Kidney epithelial cell (primary cell): ENCODE results near the gene SERHL2. TPM values are rescaled to one million over a fixed set of nuclear protein-coding genes. Genes with fewer than 3 reads are reported as not detected.
A peak's percentile ranks its signal among the peaks of the same experiment; 100 is the strongest.
"Not testable (repeated sequence)": the region's sequence is repeated elsewhere in the genome, so short reads cannot be mapped to it uniquely, and the experiment has no call there.

Source experiments
- DNase-seq: peaks from one replicate; pipeline ENCODE4 v3.0.0-alpha.2; 2010; ENCODE audit warnings: low read depth
- H3K27me3 ChIP-seq: 2 replicates; pipeline ENCODE4 v1.6.0; 2011; ENCODE audit warnings: low read length; ENCODE audit not compliant: control insufficient read depth, insufficient read depth
- H3K36me3 ChIP-seq: 2 replicates; pipeline ENCODE4 v1.5.1; 2011; ENCODE audit warnings: low read length; ENCODE audit not compliant: control insufficient read depth, insufficient read depth
- H3K4me3 ChIP-seq: 2 replicates; pipeline ENCODE4 v1.5.1; 2011; ENCODE audit warnings: low read depth, mild to moderate bottlenecking, control low read depth, low read length
- CTCF ChIP-seq: IDR thresholded peaks from 2 replicates; pipeline ENCODE4 v1.5.1; 2011; ENCODE audit warnings: mild to moderate bottlenecking, moderate library complexity, low read length, control low read depth, inconsistent platforms; ENCODE audit not compliant: insufficient read depth, poor library complexity, severe bottlenecking
- total RNA-seq: library from RNA; depleted of rRNA; stranded (reverse); fragments of >200 nt; gene quantifications from 2 replicates; pipeline ENCODE4 v1.2.3, GENCODE V29; 2015

The SERHL2 gene
- total RNA-seq, 1 donor from 2014 or later = 2.0 TPM

GRCh38 chr22:42565956-42566355 is 12.2 kb downstream of the SERHL2 start:
- no peaks in the 10 kb centered on the region for H3K27me3 ChIP-seq
- no peaks in the 10 kb centered on the region for H3K36me3 ChIP-seq
- TF ChIP-seq CTCF = no peak
- H3K4me3 ChIP-seq = no peak overlapping the region
- no peak for DNase-seq

DNA sequence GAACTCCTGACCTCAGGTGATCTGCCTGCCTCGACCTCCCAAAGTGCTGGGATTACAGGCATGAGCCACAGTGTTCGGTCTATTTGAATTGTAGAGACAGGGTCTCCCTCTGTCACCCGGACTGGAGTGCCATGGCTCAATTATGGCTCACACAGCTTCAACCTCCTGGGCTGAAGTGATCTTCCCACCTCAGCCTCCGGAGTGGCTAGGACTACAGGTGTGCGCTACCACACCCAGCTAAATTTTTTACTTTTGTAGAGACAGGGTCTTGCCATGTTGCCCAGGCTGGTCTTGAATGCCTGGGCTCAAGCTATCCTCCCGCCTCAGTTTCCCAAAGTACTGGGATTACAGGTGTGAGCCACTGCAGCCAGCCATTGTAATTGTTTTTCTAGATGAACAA is 14.2 kb downstream of the SERHL2 start:
- not testable (repeated sequence) for DNase-seq, H3K4me3 ChIP-seq, H3K36me3 ChIP-seq, H3K27me3 ChIP-seq

DNA sequence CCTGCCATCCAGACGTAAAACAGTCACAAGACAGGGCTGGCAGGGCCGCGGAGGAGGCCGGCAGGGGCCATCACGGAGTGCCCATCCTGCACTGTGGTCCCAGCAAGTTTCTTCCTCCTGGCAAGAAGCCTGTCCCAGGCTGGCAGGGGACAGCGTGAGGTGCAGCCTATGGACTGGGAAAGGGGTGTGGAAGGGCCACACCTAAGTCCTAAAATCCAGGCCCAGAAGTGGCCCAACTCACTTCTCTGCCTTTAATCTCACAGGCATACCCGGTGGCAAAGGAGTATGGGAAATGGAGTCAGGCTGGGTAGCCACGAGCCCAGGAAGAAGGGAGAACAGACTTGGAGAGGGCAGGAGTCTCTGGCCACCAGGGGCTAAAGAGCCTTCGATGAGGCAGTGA is 16.8 kb downstream of the SERHL2 start:
- not testable (repeated sequence) for DNase-seq, H3K27me3 ChIP-seq, H3K36me3 ChIP-seq, H3K4me3 ChIP-seq

DNA sequence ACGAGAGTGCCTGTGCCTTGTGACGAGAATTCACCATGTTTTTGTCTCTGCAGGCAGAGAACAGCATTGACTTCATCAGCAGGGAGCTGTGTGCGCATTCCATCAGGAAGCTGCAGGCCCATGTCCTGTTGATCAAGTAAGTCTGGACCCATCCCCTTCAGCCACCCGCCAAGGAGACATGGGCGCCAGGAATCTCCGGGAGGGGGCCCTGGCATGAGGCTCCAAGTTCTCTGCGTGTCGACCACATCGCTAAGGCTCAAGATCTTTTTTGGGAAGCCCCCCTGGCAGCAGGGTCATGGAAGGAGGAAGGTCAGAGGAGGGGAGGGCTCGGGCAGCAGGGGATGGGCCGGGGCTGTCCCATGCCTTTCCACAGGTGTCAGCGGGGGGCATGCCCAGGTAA is 17.3 kb downstream of the SERHL2 start:
- not testable (repeated sequence) for H3K36me3 ChIP-seq, DNase-seq, H3K27me3 ChIP-seq, H3K4me3 ChIP-seq

GRCh38 chr22:42574046-42574445 is 20.3 kb downstream of the SERHL2 start:
- DNase-seq, H3K36me3 ChIP-seq, H3K27me3 ChIP-seq, H3K4me3 ChIP-seq: not testable (repeated sequence)

DNA sequence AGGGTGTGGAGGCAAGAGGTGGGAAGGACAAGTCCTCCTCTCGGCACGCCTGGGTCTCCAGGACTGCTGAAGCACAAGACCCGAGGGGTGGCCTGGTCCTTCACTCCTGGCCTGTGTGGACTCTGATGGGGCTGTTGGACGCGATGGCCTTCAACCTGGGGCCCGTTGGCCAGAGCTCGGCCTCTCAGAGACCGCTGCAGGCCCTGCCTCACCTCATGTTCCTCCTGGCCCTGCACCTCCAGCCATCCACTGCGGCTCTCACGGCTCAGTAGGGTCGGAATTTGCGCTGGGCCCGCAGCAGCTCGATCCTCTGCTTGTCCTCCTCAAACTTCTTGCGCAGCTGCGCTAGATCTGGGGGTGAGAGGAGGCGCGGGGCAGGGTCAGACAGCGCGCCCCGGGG is 20.7 kb downstream of the SERHL2 start:
- H3K27me3 ChIP-seq, H3K4me3 ChIP-seq, DNase-seq, H3K36me3 ChIP-seq: not testable (repeated sequence)

DNA sequence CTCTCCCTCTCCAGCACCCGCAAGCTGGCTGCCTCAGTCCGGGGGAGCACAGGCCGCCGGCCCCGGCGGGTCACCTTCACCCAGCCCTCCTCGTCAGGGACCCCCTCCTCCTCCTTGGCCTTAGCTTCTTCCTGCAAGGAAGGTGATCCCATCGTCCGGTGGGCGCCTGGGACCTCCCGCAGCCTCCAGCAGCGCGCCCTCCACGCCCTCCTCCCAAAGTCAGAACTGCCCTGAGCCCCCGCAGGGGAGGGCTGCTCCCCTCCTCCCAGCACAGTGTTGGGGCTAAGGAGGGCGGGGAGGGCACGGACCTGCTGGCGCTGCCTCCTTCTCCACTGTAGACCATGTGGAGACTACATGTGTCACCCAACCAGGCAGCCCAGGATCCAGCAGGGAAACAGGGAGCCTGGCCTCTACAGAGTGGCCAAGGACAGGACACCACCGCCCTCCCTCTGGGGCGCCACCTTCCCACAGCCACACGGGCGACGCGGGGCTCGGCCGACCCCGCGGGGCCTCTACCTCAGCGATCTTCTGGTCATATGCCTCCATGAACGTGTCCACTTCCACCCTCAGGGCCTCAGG is 22.3 kb downstream of the SERHL2 start:
- DNase-seq, H3K27me3 ChIP-seq, H3K4me3 ChIP-seq, H3K36me3 ChIP-seq: not testable (repeated sequence)

DNA sequence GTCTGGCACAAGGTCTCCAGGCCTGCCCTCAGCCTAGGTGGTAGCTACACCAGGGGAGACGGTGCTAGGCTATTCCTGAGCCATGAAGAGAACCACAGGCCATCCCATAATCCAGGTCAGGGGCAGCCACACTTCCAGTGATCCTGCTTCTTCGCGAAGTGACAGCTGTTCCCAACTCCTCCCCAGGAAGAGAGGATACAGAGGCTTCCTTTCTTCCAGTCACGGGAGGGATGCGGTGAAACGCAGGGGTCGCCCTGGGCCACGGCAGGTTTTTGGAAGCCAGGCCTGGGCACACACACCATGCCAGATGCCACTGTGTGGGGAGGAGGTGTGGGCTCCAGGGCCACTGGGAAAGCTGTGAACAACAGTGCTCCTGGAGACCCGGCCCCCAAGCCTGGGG is 23.4 kb downstream of the SERHL2 start:
- not testable (repeated sequence) for H3K36me3 ChIP-seq, H3K27me3 ChIP-seq, H3K4me3 ChIP-seq, DNase-seq

DNA sequence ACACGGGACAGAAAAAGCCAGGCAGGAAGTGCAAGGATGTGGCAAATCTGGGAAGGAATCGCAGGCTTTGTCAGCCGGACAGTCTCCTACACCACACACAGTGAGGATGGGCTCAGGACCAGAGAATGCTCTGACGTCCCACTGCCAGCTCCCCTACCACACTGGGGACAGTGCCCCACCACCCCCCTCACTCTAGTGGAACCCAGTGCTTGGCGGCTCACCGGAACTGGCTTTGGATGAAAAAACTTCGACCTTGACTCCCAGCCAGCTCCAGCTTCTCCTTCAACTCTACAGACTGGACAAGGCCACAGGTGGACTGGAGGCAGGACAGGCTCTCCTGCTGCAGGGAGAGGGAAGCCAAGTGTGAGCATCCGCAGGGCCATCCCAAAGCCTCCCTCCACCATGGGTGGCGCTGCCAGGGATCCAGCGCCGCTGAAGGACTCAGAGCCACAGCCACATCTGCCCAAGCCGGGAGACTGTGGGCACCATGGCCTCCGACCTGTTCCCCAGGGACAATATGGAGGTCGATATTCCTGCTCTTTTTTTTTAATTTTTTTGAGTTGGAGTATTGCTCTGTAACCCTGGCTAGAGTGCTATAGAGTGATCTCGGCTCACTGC is 24.0 kb downstream of the SERHL2 start:
- TF ChIP-seq CTCF = no peak
- no peaks in the 10 kb centered on the region for H3K27me3 ChIP-seq
- H3K4me3 ChIP-seq = no peak overlapping the region
- no peaks in the 10 kb centered on the region for H3K36me3 ChIP-seq
- no peak for DNase-seq

- not testable (repeated sequence) for H3K4me3 ChIP-seq, H3K27me3 ChIP-seq, H3K36me3 ChIP-seq, DNase-seq
Measured at GRCh38 chr22:42580040-42580439, 26.3 kb downstream of the SERHL2 start.

GRCh38 chr22:42581194-42581761 is 27.5 kb downstream of the SERHL2 start:
- H3K27me3 ChIP-seq, H3K36me3 ChIP-seq, DNase-seq: not testable (repeated sequence)
- peak overlapping the region; percentile 85 for H3K4me3 ChIP-seq
